HCT116 (cell line): Measurements from ENCODE around the gene VAMP2. TPM values are rescaled to one million over a fixed set of nuclear protein-coding genes. Genes with fewer than 3 reads are reported as not detected.
A peak's percentile ranks its signal among the peaks of the same experiment; 100 is the strongest.

Experiments
- ATAC-seq: fragments of 200-7000 bp; cut with Tn5 transposase; 2 replicates; pipeline ENCODE4 v1.9.1; 2020; ENCODE audit warnings: mild to moderate bottlenecking, moderate library complexity
- BruUV-seq: library from RNA; stranded (reverse); fragments of 400-500 nt; replicated peaks from 2 replicates; lab custom pipeline; 2021; lab: Mats Ljungman, UMichigan
- CTCF ChIA-PET: fragments of 300-600 bp; sonication (Branson Sonifier 250); formaldehyde crosslinking; loops from one replicate; lab custom pipeline; 2021; ENCODE audit warnings: antibody characterized with exemption; lab: Charles Lee
- POLR2A ChIA-PET: fragments of 300-600, 350-600 bp; sonication (Branson Sonifier 250); formaldehyde crosslinking; loops from one replicate; lab custom pipeline; 2021; ENCODE audit warnings: antibody characterized with exemption; lab: Charles Lee
- RAD21 ChIA-PET, 2 experiments: fragments of 300-600 bp; sonication (Branson Sonifier 250); formaldehyde crosslinking; loops; one replicate each; lab custom pipeline; 2023; ENCODE audit warnings: low total read pairs in 2 of 2; ENCODE audit not compliant: uncharacterized antibody in 2 of 2, unreplicated experiment in 2 of 2, low non-redundant PET in 1 of 2; lab: Charles Lee
- DNase-seq: peaks from one replicate; pipeline ENCODE4 v3.0.0-alpha.2; 2010; ENCODE audit warnings: low read depth, low spot score
- H2AFZ ChIP-seq: fragments of 200-600 bp; shearing (Covaris generic), sonication (generic); 2 replicates; pipeline ENCODE4 v1.6.1; 2017; ENCODE audit warnings: low read depth, mixed run types, mixed read lengths, antibody characterized with exemption, low read length; ENCODE audit not compliant: poor library complexity, severe bottlenecking
- H3K27ac ChIP-seq: 2 replicates; pipeline ENCODE4 v1.5.1; 2012; ENCODE audit warnings: low read depth, low read length
- H3K27me3 ChIP-seq: fragments of 200-600 bp; sonication (generic); 2 replicates; pipeline ENCODE4 v1.6.1; 2016; ENCODE audit warnings: mixed run types, low read length, mixed read lengths; ENCODE audit not compliant: insufficient read depth
- H3K36me3 ChIP-seq, 2 experiments: fragments of 200-500 bp in 1 of 2; fragments of 200-600 bp in 1 of 2; sonication (Bioruptor generic) in 1 of 2; sonication (generic) in 1 of 2; 2 replicates each; pipeline versions ENCODE4 v1.5.1 to v1.6.1; 2014 to 2016; ENCODE audit warnings: low read length in 2 of 2, inconsistent platforms in 1 of 2, mixed read lengths in 1 of 2, mixed run types in 1 of 2; ENCODE audit not compliant: insufficient read depth in 2 of 2, control insufficient read depth in 1 of 2
- H3K4me1 ChIP-seq, 2 experiments: fragments of 200-600 bp in 1 of 2; sonication (generic) in 1 of 2; 2 replicates each; pipeline versions ENCODE4 v1.5.1 to v1.6.1; 2012 to 2017; ENCODE audit warnings: low read length in 2 of 2, inconsistent platforms in 1 of 2, mild to moderate bottlenecking in 1 of 2, mixed read lengths in 1 of 2, mixed run types in 1 of 2, moderate library complexity in 1 of 2; ENCODE audit not compliant: insufficient read depth in 2 of 2, control insufficient read depth in 1 of 2
- H3K4me2 ChIP-seq: fragments of 200-600 bp; sonication (generic); 2 replicates; pipeline ENCODE4 v1.6.1; 2017; ENCODE audit warnings: mixed run types, low read length, mixed read lengths
- H3K4me3 ChIP-seq, 2 experiments: fragments of 200-600 bp in 1 of 2; sonication (generic) in 1 of 2; replicated peaks in 1 of 2; 2 replicates each; pipeline ENCODE4 v1.5.1; 2011 to 2016; ENCODE audit warnings: low read length in 2 of 2, control low read depth in 1 of 2, low read depth in 1 of 2, mild to moderate bottlenecking in 1 of 2, mixed read lengths in 1 of 2, mixed run types in 1 of 2
- H3K79me2 ChIP-seq: fragments of 200-600 bp; sonication (generic); 2 replicates; pipeline ENCODE4 v1.6.1; 2017; ENCODE audit warnings: mild to moderate bottlenecking, mixed run types, low read length, moderate library complexity, mixed read lengths; ENCODE audit not compliant: insufficient read depth
- H3K9ac ChIP-seq: fragments of 200-600 bp; sonication (generic); 2 replicates; pipeline ENCODE4 v1.6.1; 2016; ENCODE audit warnings: low read length, mixed read lengths
- H3K9me2 ChIP-seq: fragments of 200-600 bp; sonication (generic), shearing (Covaris generic); 2 replicates; pipeline ENCODE4 v1.6.1; 2017; ENCODE audit warnings: mixed run types, mild to moderate bottlenecking, moderate library complexity; ENCODE audit not compliant: insufficient read depth
- H3K9me3 ChIP-seq, 2 experiments: fragments of 200-500 bp in 1 of 2; fragments of 200-600 bp in 1 of 2; sonication (Bioruptor generic) in 1 of 2; sonication (generic) in 1 of 2; 2 replicates each; pipeline ENCODE4 v1.6.1; 2014 to 2017; ENCODE audit warnings: low read length in 2 of 2, mixed read lengths in 2 of 2, inconsistent platforms in 1 of 2, low read depth in 1 of 2, mild to moderate bottlenecking in 1 of 2, mixed run types in 1 of 2, moderate library complexity in 1 of 2; ENCODE audit not compliant: control insufficient read depth in 1 of 2, insufficient read depth in 1 of 2
- H4K20me1 ChIP-seq: fragments of 200-600 bp; sonication (generic), shearing (Covaris generic); 2 replicates; pipeline ENCODE4 v1.6.1; 2017; ENCODE audit warnings: mixed run types, mild to moderate bottlenecking, moderate library complexity; ENCODE audit not compliant: insufficient read depth
- CBX3 ChIP-seq: IDR thresholded peaks from 2 replicates; pipeline ENCODE4 v1.6.1; 2012; ENCODE audit warnings: low read depth
- CEBPB ChIP-seq: IDR thresholded peaks from 2 replicates; pipeline ENCODE4 v1.6.1; 2012; ENCODE audit warnings: low read depth
- EGR1 ChIP-seq: IDR thresholded peaks from 2 replicates; pipeline ENCODE4 v1.6.1; 2012; ENCODE audit warnings: low read depth
- ELF1 ChIP-seq: IDR thresholded peaks from 2 replicates; pipeline ENCODE4 v1.6.1; 2012; ENCODE audit warnings: low read depth, borderline replicate concordance
- EZH2 ChIP-seq: fragments of 200-600 bp; sonication (generic); IDR thresholded peaks from 2 replicates; pipeline ENCODE4 v1.6.1; 2017; ENCODE audit warnings: antibody characterized with exemption, mixed run types
- FOSL1 ChIP-seq: IDR thresholded peaks from 2 replicates; pipeline ENCODE4 v1.6.1; 2012; ENCODE audit warnings: low read depth
- JUND ChIP-seq: IDR thresholded peaks from 2 replicates; pipeline ENCODE4 v1.6.1; 2012
- POLR2A ChIP-seq: IDR thresholded peaks from 2 replicates; pipeline ENCODE4 v1.7.0; 2011; ENCODE audit warnings: borderline replicate concordance; ENCODE audit not compliant: insufficient read depth, insufficient read length; ENCODE audit errors: extremely low read depth
- POLR2AphosphoS5 ChIP-seq: IDR thresholded peaks from 2 replicates; pipeline ENCODE4 v1.6.1; 2011; ENCODE audit warnings: mild to moderate bottlenecking, low read depth, low read length, moderate library complexity
- SRF ChIP-seq: IDR thresholded peaks from 2 replicates; pipeline ENCODE4 v1.6.1; 2012; ENCODE audit warnings: low read depth
- ZFX ChIP-seq: fragments of 450-650 bp; IDR thresholded peaks from 2 replicates; pipeline ENCODE4 v1.6.1; 2017
- ZNF274 ChIP-seq: fragments of 200-500 bp; sonication (Bioruptor generic); IDR thresholded peaks from 2 replicates; pipeline ENCODE4 v1.6.1; 2014; ENCODE audit warnings: mild to moderate bottlenecking, low read depth, low read length, inconsistent platforms
- intact Hi-C: fragments of 100-400 bp; cut with micrococcal nuclease; formaldehyde crosslinking; loops from 2 replicates; pipeline ENCODE4 v1.10.0; 2022
- total RNA-seq: library from RNA; stranded (reverse); gene quantifications from one replicate; pipeline ENCODE4 v1.2.1, GENCODE V29; 2021; ENCODE audit not compliant: unreplicated experiment
- TF ChIP-seq, protein P1 (sequence below): IDR thresholded peaks from 2 replicates; pipeline ENCODE4 v1.6.1; 2012; ENCODE audit warnings: low read depth
- TF ChIP-seq, protein P2 (sequence below), 3 experiments: fragments of 200-600 bp in 1 of 3; sonication (generic) in 1 of 3; IDR thresholded peaks in 2 of 3; conservative IDR thresholded peaks in 1 of 3; 2 replicates each; pipeline ENCODE4 v1.5.1; 2012 to 2017; ENCODE audit warnings: low read depth in 2 of 3, low read length in 2 of 3, antibody characterized with exemption in 1 of 3, borderline replicate concordance in 1 of 3, control low read depth in 1 of 3, mild to moderate bottlenecking in 1 of 3, mixed read lengths in 1 of 3, mixed run types in 1 of 3, moderate library complexity in 1 of 3; ENCODE audit not compliant: insufficient read depth in 1 of 3

Gene VAMP2
- total RNA-seq, 1 experiment from 2014 or later, result 35.9 TPM

DNA sequence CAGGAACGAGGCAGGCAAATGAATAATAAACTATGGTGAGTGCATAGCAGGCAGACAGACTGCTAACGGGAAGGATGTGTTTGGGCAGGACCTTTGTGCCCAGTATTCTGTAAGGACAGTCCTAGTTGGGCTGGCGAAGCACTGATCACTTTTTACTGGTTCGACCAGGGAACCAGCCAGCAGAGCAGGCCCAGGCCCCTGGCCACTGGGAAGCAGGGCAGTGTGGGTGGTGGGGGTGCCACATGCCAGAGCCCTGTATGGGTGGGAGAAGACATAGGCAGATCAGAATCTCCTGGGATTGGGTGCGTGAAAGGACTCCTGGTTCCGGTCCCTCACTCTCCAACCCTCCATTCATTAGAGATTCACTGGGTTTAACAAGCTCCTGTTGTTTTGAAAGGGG lies 4.0 kb upstream of the VAMP2 start:
- RAD21 ChIA-PET, result no interaction called here
- peaks cover 9% of the 10 kb centered on the region for H3K79me2 ChIP-seq
- H3K9me3 ChIP-seq, result no peaks in the 10 kb centered on the region
- no peak overlapping the region for H3K9ac ChIP-seq
- H3K9me2 ChIP-seq, result no peaks in the 10 kb centered on the region
- H3K4me1 ChIP-seq, result peaks cover 20 to 25% of the 10 kb centered on the region in 2 experiments
- TF ChIP-seq SRF, result no peak
- TF ChIP-seq ELF1, result no peak
- TF ChIP-seq EGR1, result no peak
- TF ChIP-seq ZNF274, result no peak
- TF ChIP-seq, all 23 proteins: peak for 0
- ChIA-PET CTCF (interaction anchor here (1.3 kb wide), 1 partner anchor 48 kb away, joined by 3 read pairs; no protein-coding TSS in a partner anchor), POLR2A (no interaction called here)
- Histone ChIP-seq H3K27me3 (no peaks in the 10 kb centered on the region), H2AFZ (no peak overlapping the region), H3K27ac (no peak overlapping the region), H4K20me1 (no peaks in the 10 kb centered on the region), H3K4me2 (no peak overlapping the region), H3K36me3 (no peaks in the 10 kb centered on the region), H3K4me3 (no peak overlapping the region)
- no peak for DNase-seq
- intact Hi-C loops, result no loop called here
- ATAC-seq, result no peak
- no TSS peak for BruUV-seq

DNA sequence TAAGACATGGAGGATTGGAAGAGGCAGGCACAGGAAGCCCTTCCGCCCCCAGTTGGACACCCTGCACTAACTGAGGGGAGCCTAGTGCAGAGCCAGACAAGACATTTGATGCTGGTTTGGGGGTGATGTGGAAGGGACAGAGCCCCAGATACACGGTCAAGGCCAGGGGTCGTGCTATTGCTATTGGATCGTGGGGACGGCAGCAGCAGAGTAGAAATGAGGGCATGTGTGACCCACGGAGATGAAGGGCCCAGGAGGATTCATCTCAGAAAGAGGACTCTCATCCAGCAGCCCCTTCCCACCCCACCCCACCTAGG lies 2.0 kb upstream of the VAMP2 start:
- DNase-seq (no peak), ATAC-seq (no peak)
- Histone ChIP-seq H3K9me2 (no peaks in the 10 kb centered on the region), H3K36me3 (peaks cover 4 to 7% of the 10 kb centered on the region in 2 experiments; a peak in 3 of 4 replicates), H3K4me1 (peaks cover 33 to 45% of the 10 kb centered on the region in 2 experiments), H2AFZ (peak overlapping the region; percentile 67), H3K4me2 (peak overlapping the region; percentile 99; the same call in 1 of the 2 replicates), H3K79me2 (peaks cover 27% of the 10 kb centered on the region), H3K4me3 (peak overlapping the region in 1 of 2 experiments; percentile 15; a peak in 1 of 4 replicates), H3K9ac (peak overlapping the region; percentile 100; the same call in 1 of the 2 replicates), H4K20me1 (no peaks in the 10 kb centered on the region), H3K27me3 (no peaks in the 10 kb centered on the region), H3K27ac (peak overlapping the region; percentile 52), H3K9me3 (no peaks in the 10 kb centered on the region)
- POLR2A ChIA-PET, result interaction anchor here (1.8 kb wide), 1 partner anchor 9 kb away, joined by 28 read pairs; no protein-coding TSS in a partner anchor
- CTCF ChIA-PET, result no interaction called here
- intact Hi-C loops, result no loop called here
- RAD21 ChIA-PET, result no interaction called here
- BruUV-seq, result no TSS peak
- TF ChIP-seq, protein P1, sequence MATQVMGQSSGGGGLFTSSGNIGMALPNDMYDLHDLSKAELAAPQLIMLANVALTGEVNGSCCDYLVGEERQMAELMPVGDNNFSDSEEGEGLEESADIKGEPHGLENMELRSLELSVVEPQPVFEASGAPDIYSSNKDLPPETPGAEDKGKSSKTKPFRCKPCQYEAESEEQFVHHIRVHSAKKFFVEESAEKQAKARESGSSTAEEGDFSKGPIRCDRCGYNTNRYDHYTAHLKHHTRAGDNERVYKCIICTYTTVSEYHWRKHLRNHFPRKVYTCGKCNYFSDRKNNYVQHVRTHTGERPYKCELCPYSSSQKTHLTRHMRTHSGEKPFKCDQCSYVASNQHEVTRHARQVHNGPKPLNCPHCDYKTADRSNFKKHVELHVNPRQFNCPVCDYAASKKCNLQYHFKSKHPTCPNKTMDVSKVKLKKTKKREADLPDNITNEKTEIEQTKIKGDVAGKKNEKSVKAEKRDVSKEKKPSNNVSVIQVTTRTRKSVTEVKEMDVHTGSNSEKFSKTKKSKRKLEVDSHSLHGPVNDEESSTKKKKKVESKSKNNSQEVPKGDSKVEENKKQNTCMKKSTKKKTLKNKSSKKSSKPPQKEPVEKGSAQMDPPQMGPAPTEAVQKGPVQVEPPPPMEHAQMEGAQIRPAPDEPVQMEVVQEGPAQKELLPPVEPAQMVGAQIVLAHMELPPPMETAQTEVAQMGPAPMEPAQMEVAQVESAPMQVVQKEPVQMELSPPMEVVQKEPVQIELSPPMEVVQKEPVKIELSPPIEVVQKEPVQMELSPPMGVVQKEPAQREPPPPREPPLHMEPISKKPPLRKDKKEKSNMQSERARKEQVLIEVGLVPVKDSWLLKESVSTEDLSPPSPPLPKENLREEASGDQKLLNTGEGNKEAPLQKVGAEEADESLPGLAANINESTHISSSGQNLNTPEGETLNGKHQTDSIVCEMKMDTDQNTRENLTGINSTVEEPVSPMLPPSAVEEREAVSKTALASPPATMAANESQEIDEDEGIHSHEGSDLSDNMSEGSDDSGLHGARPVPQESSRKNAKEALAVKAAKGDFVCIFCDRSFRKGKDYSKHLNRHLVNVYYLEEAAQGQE, result no peak
- TF ChIP-seq POLR2AphosphoS5 (no peak), CEBPB (no peak), ELF1 (no peak), ZFX (no peak), SRF (no peak), CBX3 (no peak), POLR2A (no peak), FOSL1 (no peak), EZH2 (no peak), JUND (no peak)
- TF ChIP-seq, protein P2, sequence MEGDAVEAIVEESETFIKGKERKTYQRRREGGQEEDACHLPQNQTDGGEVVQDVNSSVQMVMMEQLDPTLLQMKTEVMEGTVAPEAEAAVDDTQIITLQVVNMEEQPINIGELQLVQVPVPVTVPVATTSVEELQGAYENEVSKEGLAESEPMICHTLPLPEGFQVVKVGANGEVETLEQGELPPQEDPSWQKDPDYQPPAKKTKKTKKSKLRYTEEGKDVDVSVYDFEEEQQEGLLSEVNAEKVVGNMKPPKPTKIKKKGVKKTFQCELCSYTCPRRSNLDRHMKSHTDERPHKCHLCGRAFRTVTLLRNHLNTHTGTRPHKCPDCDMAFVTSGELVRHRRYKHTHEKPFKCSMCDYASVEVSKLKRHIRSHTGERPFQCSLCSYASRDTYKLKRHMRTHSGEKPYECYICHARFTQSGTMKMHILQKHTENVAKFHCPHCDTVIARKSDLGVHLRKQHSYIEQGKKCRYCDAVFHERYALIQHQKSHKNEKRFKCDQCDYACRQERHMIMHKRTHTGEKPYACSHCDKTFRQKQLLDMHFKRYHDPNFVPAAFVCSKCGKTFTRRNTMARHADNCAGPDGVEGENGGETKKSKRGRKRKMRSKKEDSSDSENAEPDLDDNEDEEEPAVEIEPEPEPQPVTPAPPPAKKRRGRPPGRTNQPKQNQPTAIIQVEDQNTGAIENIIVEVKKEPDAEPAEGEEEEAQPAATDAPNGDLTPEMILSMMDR (IDR thresholded peaks at IDR 0.05 in 2 of 3, conservative IDR thresholded peaks at IDR 0.05 in 1 of 3; ENCODE audit: borderline replicate concordance in 1 of 3, insufficient read depth in 1 of 3, low read depth in 2 of 3, low read length in 2 of 3), result no peak
